Measurements from ENCODE around the gene SERPINB8. TPM values are rescaled to one million over a fixed set of nuclear protein-coding genes. Genes with fewer than 3 reads are reported as not detected.

The SERPINB8 gene
- total RNA-seq, 1 donor from 2014 or later, result 14.1 TPM

DNA sequence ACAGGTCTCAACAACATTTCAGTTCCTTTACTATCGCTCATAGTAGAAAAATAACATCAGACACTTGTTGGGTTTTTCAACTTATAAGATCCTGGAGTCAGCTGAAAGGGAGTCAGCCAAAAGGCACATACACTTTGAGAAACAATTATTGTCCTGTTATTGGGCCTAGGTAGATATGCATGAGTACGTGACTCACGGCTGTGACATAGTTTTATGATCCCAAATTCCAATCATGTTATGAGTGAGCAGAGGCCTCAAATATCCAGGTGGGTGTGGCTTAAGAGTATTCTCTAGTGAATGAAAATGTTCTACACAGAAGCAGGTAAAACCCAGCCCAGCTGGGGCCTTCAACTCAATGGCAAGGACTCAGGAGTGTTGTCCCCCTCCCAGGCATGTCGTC is 27.2 kb downstream of the SERPINB8 start:
- H3K27ac ChIP-seq (ENCODE audit: low read depth, low read length), result no peak overlapping the region
- FAIRE-seq (no peak), DNase-seq (ENCODE audit: low read depth) (no peak)
- no peak overlapping the region for H3K4me3 ChIP-seq (ENCODE audit: insufficient read depth, low read depth, low read length)
- H3K4me1 Mint-ChIP-seq (ENCODE audit: low read depth, unreplicated experiment), result no peaks in the 10 kb centered on the region
- H3K9me3 ChIP-seq (ENCODE audit: insufficient read depth, low read depth, low read length), result peaks cover 3% of the 10 kb centered on the region
- no peak overlapping the region for H3K9ac ChIP-seq (ENCODE audit: low read length)
- TF ChIP-seq, protein P1, sequence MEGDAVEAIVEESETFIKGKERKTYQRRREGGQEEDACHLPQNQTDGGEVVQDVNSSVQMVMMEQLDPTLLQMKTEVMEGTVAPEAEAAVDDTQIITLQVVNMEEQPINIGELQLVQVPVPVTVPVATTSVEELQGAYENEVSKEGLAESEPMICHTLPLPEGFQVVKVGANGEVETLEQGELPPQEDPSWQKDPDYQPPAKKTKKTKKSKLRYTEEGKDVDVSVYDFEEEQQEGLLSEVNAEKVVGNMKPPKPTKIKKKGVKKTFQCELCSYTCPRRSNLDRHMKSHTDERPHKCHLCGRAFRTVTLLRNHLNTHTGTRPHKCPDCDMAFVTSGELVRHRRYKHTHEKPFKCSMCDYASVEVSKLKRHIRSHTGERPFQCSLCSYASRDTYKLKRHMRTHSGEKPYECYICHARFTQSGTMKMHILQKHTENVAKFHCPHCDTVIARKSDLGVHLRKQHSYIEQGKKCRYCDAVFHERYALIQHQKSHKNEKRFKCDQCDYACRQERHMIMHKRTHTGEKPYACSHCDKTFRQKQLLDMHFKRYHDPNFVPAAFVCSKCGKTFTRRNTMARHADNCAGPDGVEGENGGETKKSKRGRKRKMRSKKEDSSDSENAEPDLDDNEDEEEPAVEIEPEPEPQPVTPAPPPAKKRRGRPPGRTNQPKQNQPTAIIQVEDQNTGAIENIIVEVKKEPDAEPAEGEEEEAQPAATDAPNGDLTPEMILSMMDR (IDR thresholded peaks at IDR 0.05; ENCODE audit: insufficient read depth, low read depth, low read length), result no peak
- TF ChIP-seq EZH2 (IDR thresholded peaks at IDR 0.05; ENCODE audit: insufficient read depth, low read length), result no peak
- H4K20me1 ChIP-seq (ENCODE audit: insufficient read depth, low read length), result no peaks in the 10 kb centered on the region
- H3K36me3 Mint-ChIP-seq (ENCODE audit: low read depth, unreplicated experiment), result peaks cover 8% of the 10 kb centered on the region
- no peak overlapping the region for H3K4me2 ChIP-seq (ENCODE audit: low read length)
- H3K4me3 Mint-ChIP-seq (ENCODE audit: unreplicated experiment), result no peak overlapping the region
- no peaks in the 10 kb centered on the region for H3K36me3 ChIP-seq (ENCODE audit: insufficient read depth, low read length)
- no peak overlapping the region for H3K27ac Mint-ChIP-seq (ENCODE audit: unreplicated experiment)
- no peaks in the 10 kb centered on the region for H3K79me2 ChIP-seq (ENCODE audit: insufficient read depth, low read length)
- H3K27me3 Mint-ChIP-seq (ENCODE audit: low read depth, unreplicated experiment), result peaks cover 2% of the 10 kb centered on the region
- no peaks in the 10 kb centered on the region for H3K4me1 ChIP-seq (ENCODE audit: insufficient read depth, low read length)
- peaks cover 11% of the 10 kb centered on the region for H3K9me3 Mint-ChIP-seq (ENCODE audit: unreplicated experiment)
- H2AFZ ChIP-seq (ENCODE audit: low read depth, low read length), result no peak overlapping the region
- no peaks in the 10 kb centered on the region for H3K27me3 ChIP-seq (ENCODE audit: insufficient read depth, low read length)

DNA sequence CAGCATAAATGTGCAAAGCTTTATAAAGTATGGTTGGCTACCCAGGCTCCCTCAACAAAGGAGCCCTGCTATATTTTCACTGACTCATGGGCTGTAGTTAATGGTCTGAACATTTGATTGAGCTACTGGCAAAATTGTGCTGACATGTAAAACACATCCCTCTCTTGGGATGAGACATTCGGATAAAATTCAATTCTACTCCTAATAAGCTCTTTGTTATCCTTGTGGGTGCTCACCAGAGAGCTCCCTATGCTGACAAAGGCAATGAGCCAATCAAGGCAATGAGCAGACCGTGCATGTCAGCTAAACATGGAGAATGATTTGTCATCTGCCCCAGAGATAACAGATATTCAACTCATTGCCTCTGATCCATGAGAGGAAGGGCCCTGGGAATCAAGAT is 27.7 kb downstream of the SERPINB8 start:
- Histone ChIP-seq H3K4me2 (ENCODE audit: low read length) (no peak overlapping the region), H3K36me3 (ENCODE audit: insufficient read depth, low read length) (no peaks in the 10 kb centered on the region), H2AFZ (ENCODE audit: low read depth, low read length) (no peak overlapping the region), H3K9me3 (ENCODE audit: insufficient read depth, low read depth, low read length) (peaks cover 3% of the 10 kb centered on the region), H3K9ac (ENCODE audit: low read length) (no peak overlapping the region), H3K79me2 (ENCODE audit: insufficient read depth, low read length) (no peaks in the 10 kb centered on the region), H3K27me3 (ENCODE audit: insufficient read depth, low read length) (no peaks in the 10 kb centered on the region), H3K4me3 (ENCODE audit: insufficient read depth, low read depth, low read length) (no peak overlapping the region), H4K20me1 (ENCODE audit: insufficient read depth, low read length) (no peaks in the 10 kb centered on the region), H3K27ac (ENCODE audit: low read depth, low read length) (no peak overlapping the region), H3K4me1 (ENCODE audit: insufficient read depth, low read length) (no peaks in the 10 kb centered on the region)
- DNase-seq (ENCODE audit: low read depth) (peak; percentile 24), FAIRE-seq (no peak)
- Mint-ChIP-seq H3K27ac (ENCODE audit: unreplicated experiment) (no peak overlapping the region), H3K4me3 (ENCODE audit: unreplicated experiment) (no peak overlapping the region), H3K27me3 (ENCODE audit: low read depth, unreplicated experiment) (peaks cover 2% of the 10 kb centered on the region), H3K4me1 (ENCODE audit: low read depth, unreplicated experiment) (no peaks in the 10 kb centered on the region), H3K36me3 (ENCODE audit: low read depth, unreplicated experiment) (peaks cover 5% of the 10 kb centered on the region), H3K9me3 (ENCODE audit: unreplicated experiment) (peaks cover 11% of the 10 kb centered on the region)
- TF ChIP-seq, protein P1 (IDR thresholded peaks at IDR 0.05; ENCODE audit: insufficient read depth, low read depth, low read length), result no peak
- no peak for TF ChIP-seq EZH2 (IDR thresholded peaks at IDR 0.05; ENCODE audit: insufficient read depth, low read length)

DNA sequence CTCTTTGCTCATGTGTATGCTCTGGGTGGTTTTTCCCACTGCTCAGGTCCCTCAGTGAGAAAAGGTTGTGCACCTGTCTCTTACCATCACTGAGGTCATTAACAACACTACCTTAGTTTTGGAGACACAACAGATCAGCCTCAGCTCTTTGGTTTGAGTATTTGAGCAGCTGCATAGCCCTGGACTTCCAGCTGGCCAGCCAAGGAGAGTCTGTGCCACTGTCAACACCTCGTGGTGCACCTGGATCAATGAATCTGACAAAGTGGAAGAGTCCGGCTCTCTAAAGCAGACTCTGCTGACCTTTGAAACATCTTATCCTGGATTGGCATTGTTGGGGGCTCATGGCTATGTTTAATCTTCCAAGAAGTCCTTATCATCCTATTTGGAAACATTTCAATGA is 30.0 kb downstream of the SERPINB8 start:
- H3K27me3 ChIP-seq (ENCODE audit: insufficient read depth, low read length), result no peaks in the 10 kb centered on the region
- Mint-ChIP-seq H3K4me1 (ENCODE audit: low read depth, unreplicated experiment) (no peaks in the 10 kb centered on the region), H3K9me3 (ENCODE audit: unreplicated experiment) (peaks cover 11% of the 10 kb centered on the region), H3K36me3 (ENCODE audit: low read depth, unreplicated experiment) (peaks cover 5% of the 10 kb centered on the region), H3K27me3 (ENCODE audit: low read depth, unreplicated experiment) (peaks cover 2% of the 10 kb centered on the region), H3K4me3 (ENCODE audit: unreplicated experiment) (no peak overlapping the region), H3K27ac (ENCODE audit: unreplicated experiment) (no peak overlapping the region)
- peaks cover 3% of the 10 kb centered on the region for H3K9me3 ChIP-seq (ENCODE audit: insufficient read depth, low read depth, low read length)
- H4K20me1 ChIP-seq (ENCODE audit: insufficient read depth, low read length), result no peaks in the 10 kb centered on the region
- H3K4me1 ChIP-seq (ENCODE audit: insufficient read depth, low read length), result no peaks in the 10 kb centered on the region
- H3K9ac ChIP-seq (ENCODE audit: low read length), result no peak overlapping the region
- DNase-seq (ENCODE audit: low read depth) (no peak), FAIRE-seq (no peak)
- no peak overlapping the region for H3K4me3 ChIP-seq (ENCODE audit: insufficient read depth, low read depth, low read length)
- TF ChIP-seq EZH2 (IDR thresholded peaks at IDR 0.05; ENCODE audit: insufficient read depth, low read length), result no peak
- TF ChIP-seq, protein P1 (IDR thresholded peaks at IDR 0.05; ENCODE audit: insufficient read depth, low read depth, low read length), result no peak
- no peak overlapping the region for H3K27ac ChIP-seq (ENCODE audit: low read depth, low read length)
- H3K79me2 ChIP-seq (ENCODE audit: insufficient read depth, low read length), result no peaks in the 10 kb centered on the region
- no peaks in the 10 kb centered on the region for H3K36me3 ChIP-seq (ENCODE audit: insufficient read depth, low read length)
- no peak overlapping the region for H3K4me2 ChIP-seq (ENCODE audit: low read length)
- H2AFZ ChIP-seq (ENCODE audit: low read depth, low read length), result no peak overlapping the region
